ENCODE data around the gene SCN1A. TPM values are rescaled to one million over a fixed set of nuclear protein-coding genes. Genes with fewer than 3 reads are reported as not detected.

SCN1A gene
- total RNA-seq, 1 donor: 0.09 TPM

- peak; percentile 50 for DNase-seq (ENCODE audit: low read depth)
- no peak overlapping the region for H3K4me3 ChIP-seq (ENCODE audit: low read depth, low read length)
- TF ChIP-seq, protein P1, sequence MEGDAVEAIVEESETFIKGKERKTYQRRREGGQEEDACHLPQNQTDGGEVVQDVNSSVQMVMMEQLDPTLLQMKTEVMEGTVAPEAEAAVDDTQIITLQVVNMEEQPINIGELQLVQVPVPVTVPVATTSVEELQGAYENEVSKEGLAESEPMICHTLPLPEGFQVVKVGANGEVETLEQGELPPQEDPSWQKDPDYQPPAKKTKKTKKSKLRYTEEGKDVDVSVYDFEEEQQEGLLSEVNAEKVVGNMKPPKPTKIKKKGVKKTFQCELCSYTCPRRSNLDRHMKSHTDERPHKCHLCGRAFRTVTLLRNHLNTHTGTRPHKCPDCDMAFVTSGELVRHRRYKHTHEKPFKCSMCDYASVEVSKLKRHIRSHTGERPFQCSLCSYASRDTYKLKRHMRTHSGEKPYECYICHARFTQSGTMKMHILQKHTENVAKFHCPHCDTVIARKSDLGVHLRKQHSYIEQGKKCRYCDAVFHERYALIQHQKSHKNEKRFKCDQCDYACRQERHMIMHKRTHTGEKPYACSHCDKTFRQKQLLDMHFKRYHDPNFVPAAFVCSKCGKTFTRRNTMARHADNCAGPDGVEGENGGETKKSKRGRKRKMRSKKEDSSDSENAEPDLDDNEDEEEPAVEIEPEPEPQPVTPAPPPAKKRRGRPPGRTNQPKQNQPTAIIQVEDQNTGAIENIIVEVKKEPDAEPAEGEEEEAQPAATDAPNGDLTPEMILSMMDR (IDR thresholded peaks at IDR 0.05; ENCODE audit: insufficient read depth, low read length): no peak
Measured at GRCh38 chr2:166090908-166091307, 36.9 kb downstream of the SCN1A start.

DNA sequence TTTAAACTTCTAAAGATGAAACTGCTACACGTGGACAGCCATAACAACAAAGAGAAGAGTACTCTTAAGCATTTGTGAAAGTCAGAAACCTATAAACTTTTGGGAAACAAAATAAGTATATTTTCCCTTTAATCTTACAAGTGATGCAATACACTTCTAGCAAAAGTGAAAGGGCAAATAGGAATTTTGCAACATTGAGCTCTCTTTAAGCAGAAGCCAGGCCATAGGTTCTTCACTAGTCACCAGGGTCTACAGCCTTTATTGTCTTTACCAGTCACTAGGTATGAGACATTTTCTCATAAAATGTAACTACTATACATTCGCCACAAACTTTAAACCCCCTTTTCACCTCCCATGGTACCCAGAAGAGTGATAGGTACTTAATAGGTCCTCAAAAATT is 37.5 kb downstream of the SCN1A start:
- DNase-seq (ENCODE audit: low read depth): peak; percentile 53
- TF ChIP-seq, protein P1 (IDR thresholded peaks at IDR 0.05; ENCODE audit: insufficient read depth, low read length): no peak
- no peak overlapping the region for H3K4me3 ChIP-seq (ENCODE audit: low read depth, low read length)

DNA sequence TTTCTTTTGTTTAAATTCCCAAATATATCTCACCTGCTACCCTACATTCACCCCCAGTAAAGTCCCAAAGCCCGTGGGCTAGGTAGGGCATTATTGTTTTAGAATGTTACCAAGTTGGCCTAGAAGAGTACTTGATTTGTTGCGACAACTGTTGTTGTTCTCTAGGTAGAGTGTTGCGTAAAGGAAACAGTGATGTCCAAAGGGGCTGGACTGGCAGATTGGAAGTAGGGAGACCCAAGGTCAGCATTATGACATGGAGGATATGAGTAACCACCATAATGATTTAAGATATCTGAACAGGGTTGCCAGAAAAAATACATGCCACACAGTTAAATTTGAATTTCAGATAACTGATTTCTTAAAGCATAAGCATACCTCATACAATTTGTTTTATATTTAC is 39.2 kb downstream of the SCN1A start:
- H3K4me3 ChIP-seq (ENCODE audit: low read depth, low read length): no peak overlapping the region
- DNase-seq (ENCODE audit: low read depth): peak; percentile 83
- TF ChIP-seq, protein P1 (IDR thresholded peaks at IDR 0.05; ENCODE audit: insufficient read depth, low read length): no peak

DNA sequence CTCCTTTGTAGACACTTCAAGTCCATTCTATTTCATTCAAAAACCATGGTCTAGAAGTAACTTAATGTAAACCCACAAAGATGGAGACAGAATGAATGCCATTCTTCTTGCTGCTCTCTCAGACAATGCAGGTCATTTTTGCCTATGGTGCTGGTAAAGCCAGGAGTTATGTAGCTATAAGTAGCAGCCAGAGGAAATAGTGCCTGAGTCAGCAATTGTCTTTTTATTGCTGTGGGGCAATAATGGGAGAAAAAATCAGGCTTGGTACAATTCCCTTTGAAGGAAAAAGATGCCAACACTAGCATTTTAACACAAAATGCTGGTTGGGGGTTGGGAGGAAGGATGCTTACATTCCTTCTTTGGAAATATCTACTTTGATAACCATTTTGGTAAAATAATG is 43.5 kb downstream of the SCN1A start:
- peak; percentile 17 for DNase-seq (ENCODE audit: low read depth)
- TF ChIP-seq, protein P1 (IDR thresholded peaks at IDR 0.05; ENCODE audit: insufficient read depth, low read length): no peak
- no peak overlapping the region for H3K4me3 ChIP-seq (ENCODE audit: low read depth, low read length)

DNA sequence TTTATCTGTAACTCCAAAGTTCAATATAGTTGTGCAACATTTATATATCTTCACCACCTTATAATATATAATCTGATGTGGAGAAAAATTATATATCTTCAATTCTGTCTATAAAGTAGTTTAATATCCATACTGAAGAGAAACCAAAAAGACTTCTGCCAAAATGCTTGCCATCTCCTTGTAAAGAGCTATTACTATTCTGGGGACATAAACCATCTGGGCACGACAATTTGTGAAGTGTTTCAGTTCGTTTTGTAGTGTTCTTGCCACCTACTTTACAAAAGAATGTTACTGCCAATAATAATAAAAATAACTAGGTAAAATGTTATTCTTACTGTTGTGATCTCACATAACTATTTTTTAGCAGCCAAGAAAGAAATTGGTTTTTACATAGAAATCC is 45.1 kb downstream of the SCN1A start:
- TF ChIP-seq, protein P1 (IDR thresholded peaks at IDR 0.05; ENCODE audit: insufficient read depth, low read length): no peak
- DNase-seq (ENCODE audit: low read depth): no peak
- H3K4me3 ChIP-seq (ENCODE audit: low read depth, low read length): no peak overlapping the region

GRCh38 chr2:166081852-166082251 is 46.0 kb downstream of the SCN1A start:
- TF ChIP-seq, protein P1 (IDR thresholded peaks at IDR 0.05; ENCODE audit: insufficient read depth, low read length): no peak
- no peak for DNase-seq (ENCODE audit: low read depth)
- no peak overlapping the region for H3K4me3 ChIP-seq (ENCODE audit: low read depth, low read length)

DNA sequence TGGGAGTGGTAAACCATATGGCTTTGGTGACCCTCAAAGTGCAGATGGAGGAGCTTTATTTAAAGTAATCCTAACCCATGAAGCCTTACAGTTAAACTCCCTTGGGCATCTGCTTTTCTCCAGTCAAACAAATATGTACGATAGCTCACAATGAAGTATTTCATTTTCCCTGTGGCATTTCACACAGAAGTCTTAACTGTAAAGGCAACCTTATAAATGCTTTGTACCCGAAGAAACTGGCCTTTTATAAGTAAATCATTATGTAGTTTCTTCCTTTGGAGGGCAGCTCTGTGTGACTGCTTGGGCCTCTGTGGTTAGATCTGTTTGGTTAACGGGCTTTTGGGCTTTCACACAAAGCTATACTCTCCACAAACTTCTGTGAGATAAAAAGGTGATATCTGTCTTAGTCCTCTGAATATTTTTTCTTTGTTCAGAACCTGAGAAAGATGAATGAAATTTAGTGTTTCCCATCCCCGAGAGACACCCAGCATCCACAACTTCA is 46.6 kb downstream of the SCN1A start:
- no peak for DNase-seq (ENCODE audit: low read depth)
- no peak overlapping the region for H3K4me3 ChIP-seq (ENCODE audit: low read depth, low read length)
- TF ChIP-seq, protein P1 (IDR thresholded peaks at IDR 0.05; ENCODE audit: insufficient read depth, low read length): no peak
